CD4-positive, alpha-beta memory T cell (primary cell): Measurements from ENCODE around the gene COL4A1. TPM values are rescaled to one million over a fixed set of nuclear protein-coding genes. Genes with fewer than 3 reads are reported as not detected.

Experiments used
- CTCF ChIA-PET: fragments of 350-600 bp; sonication (Branson Sonifier 250); formaldehyde crosslinking; loops from one replicate; lab custom pipeline; 2021; ENCODE audit warnings: inconsistent platforms; ENCODE audit not compliant: partially characterized antibody; lab: Charles Lee
- POLR2A ChIA-PET: fragments of 350-600 bp; sonication (Branson Sonifier 250); formaldehyde crosslinking; loops from one replicate; lab custom pipeline; 2021; ENCODE audit not compliant: partially characterized antibody; lab: Charles Lee
- DNase-seq, 5 donors: peaks; one replicate each; pipeline versions ENCODE4 v3.0.0 to v3.0.0-alpha.2; 2020 to 2022; ENCODE audit warnings: mixed read lengths in 1 of 5
- H3K27ac ChIP-seq: one replicate; pipeline ENCODE4 v1.7.0; 2013; ENCODE audit warnings: low read depth, low read length
- H3K27me3 ChIP-seq: 2 replicates; pipeline ENCODE4 v1.7.0; 2013; ENCODE audit warnings: mild to moderate bottlenecking, low read length, moderate library complexity; ENCODE audit not compliant: insufficient read depth
- H3K36me3 ChIP-seq: 2 replicates; pipeline ENCODE4 v1.7.0; 2013; ENCODE audit warnings: mild to moderate bottlenecking, low read length, moderate library complexity; ENCODE audit not compliant: insufficient read depth
- H3K4me1 ChIP-seq: 2 replicates; pipeline ENCODE4 v1.7.0; 2013; ENCODE audit warnings: mild to moderate bottlenecking, low read length, moderate library complexity; ENCODE audit not compliant: insufficient read depth
- H3K4me3 ChIP-seq, 2 donors: one replicate each; pipeline ENCODE4 v1.7.0; 2013; ENCODE audit warnings: low read length in 2 of 2, mild to moderate bottlenecking in 1 of 2
- H3K9me3 ChIP-seq, 2 donors: one replicate each; pipeline ENCODE4 v1.7.0; 2013; ENCODE audit warnings: low read length in 2 of 2, control low read depth in 1 of 2; ENCODE audit not compliant: control insufficient read depth in 1 of 2
- H3K27ac Mint-ChIP-seq, 7 donors: one replicate each; pipeline ENCODE4 v1.8.0; 2020 to 2021; ENCODE audit warnings: mixed read lengths in 7 of 7, mild to moderate bottlenecking in 6 of 7, inconsistent platforms in 3 of 7, moderate library complexity in 3 of 7
- H3K27me3 Mint-ChIP-seq, 2 donors: one replicate each; pipeline ENCODE4 v1.8.0; 2020 to 2021; ENCODE audit warnings: mixed read lengths in 2 of 2
- H3K36me3 Mint-ChIP-seq, 2 donors: one replicate each; pipeline ENCODE4 v1.8.0; 2020 to 2021; ENCODE audit warnings: mixed read lengths in 2 of 2, inconsistent platforms in 1 of 2, mild to moderate bottlenecking in 1 of 2
- H3K4me1 Mint-ChIP-seq, 4 donors: one replicate each; pipeline ENCODE4 v1.8.0; 2020 to 2021; ENCODE audit warnings: mixed read lengths in 4 of 4, mild to moderate bottlenecking in 1 of 4
- H3K4me3 Mint-ChIP-seq, 8 donors: one replicate each; pipeline ENCODE4 v1.8.0; 2020 to 2021; ENCODE audit warnings: mixed read lengths in 8 of 8, mild to moderate bottlenecking in 7 of 8, moderate library complexity in 6 of 8, inconsistent platforms in 3 of 8
- H3K9me3 Mint-ChIP-seq, 8 donors: one replicate each; pipeline ENCODE4 v1.8.0; 2020 to 2021; ENCODE audit warnings: mixed read lengths in 8 of 8, mild to moderate bottlenecking in 5 of 8, inconsistent platforms in 3 of 8, moderate library complexity in 1 of 8
- intact Hi-C: fragments of 100-400 bp; cut with micrococcal nuclease; formaldehyde crosslinking; loops from one replicate; pipeline ENCODE4 v1.15.1; 2023
- polyA plus RNA-seq, 2 donors: library from polyadenylated mRNA; unstranded; fragments of 300-500 nt; fragmentation: Illumina TruSeq; gene quantifications; one replicate each; pipeline ENCODE4 v1.2.3, GENCODE V29; 2021
- total RNA-seq, 2 experiments: library from RNA; stranded (reverse); gene quantifications; one replicate each; pipeline ENCODE4 v1.2.3, GENCODE V29; 2021

COL4A1 gene
- total and polyA plus RNA-seq, 4 experiments from 2014 or later, result not detected

DNA sequence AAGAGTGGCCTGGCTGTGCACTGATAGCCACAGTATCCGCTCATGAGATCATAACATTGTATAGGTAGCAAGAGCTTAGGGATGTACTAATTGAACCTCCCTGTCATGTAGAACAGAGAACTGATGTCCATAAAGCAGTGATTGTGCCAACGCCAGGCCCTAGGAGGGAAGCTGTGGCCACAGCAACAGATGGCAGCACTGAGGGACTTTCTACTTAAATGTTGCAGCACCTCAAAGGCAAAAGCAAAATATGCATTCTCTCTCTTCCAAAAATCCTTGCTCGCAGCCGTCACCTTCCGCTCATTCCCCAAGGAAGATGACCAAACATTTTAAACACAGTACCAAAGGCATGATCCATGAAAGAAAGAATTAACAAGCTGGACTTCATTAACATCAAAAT is 32.3 kb downstream of the COL4A1 start:
- H3K4me3 Mint-ChIP-seq, result no peak overlapping the region
- POLR2A ChIA-PET, result interaction anchor here (0.6 kb wide), 1 partner anchor 21 kb away, joined by 3 read pairs; no protein-coding TSS in a partner anchor

DNA sequence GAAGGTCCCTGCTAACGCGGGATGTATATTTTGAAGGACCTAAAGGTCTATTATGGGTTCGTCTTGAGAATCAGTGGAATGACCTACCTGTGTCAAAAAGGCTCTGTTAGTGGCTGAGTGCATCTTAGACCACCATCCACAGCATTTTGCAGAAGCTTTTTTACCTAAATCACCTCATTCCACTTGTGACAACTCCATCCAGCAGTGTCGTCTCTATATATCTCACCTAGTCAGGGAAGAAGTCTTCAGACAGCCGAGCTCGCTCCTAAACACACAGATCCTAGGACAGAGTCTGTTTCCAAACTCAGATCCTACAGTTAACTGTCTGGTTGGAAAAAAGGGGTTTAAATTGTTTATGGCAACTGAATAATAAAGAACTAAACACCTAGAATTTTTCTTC is 33.7 kb downstream of the COL4A1 start:
- Histone ChIP-seq H3K9me3 (no peaks in the 10 kb centered on the region), H3K4me1 (no peaks in the 10 kb centered on the region), H3K36me3 (no peaks in the 10 kb centered on the region), H3K4me3 (no peak overlapping the region), H3K27ac (no peak overlapping the region), H3K27me3 (no peaks in the 10 kb centered on the region)
- H3K9me3 Mint-ChIP-seq, result no peaks in the 10 kb centered on the region
- H3K27ac Mint-ChIP-seq, result no peak overlapping the region
- H3K27me3 Mint-ChIP-seq, result peaks cover 4 to 5% of the 10 kb centered on the region in 2 donors
- H3K36me3 Mint-ChIP-seq, result no peaks in the 10 kb centered on the region
- no peaks in the 10 kb centered on the region for H3K4me1 Mint-ChIP-seq
- DNase-seq, result no peak
- intact Hi-C loops, result no loop called here
- POLR2A ChIA-PET, result no interaction called here
- CTCF ChIA-PET, result no interaction called here
- H3K4me3 Mint-ChIP-seq, result no peak overlapping the region

More for the DNA sequence above, 32.3 kb downstream of the COL4A1 start:
- no peaks in the 10 kb centered on the region for H3K9me3 ChIP-seq
- no peak overlapping the region for H3K27ac Mint-ChIP-seq
- CTCF ChIA-PET, result no interaction called here
- H3K36me3 Mint-ChIP-seq, result no peaks in the 10 kb centered on the region
- no peak for DNase-seq
- no peak overlapping the region for H3K27ac ChIP-seq
- H3K4me1 ChIP-seq, result no peaks in the 10 kb centered on the region
- H3K9me3 Mint-ChIP-seq, result no peaks in the 10 kb centered on the region
- H3K36me3 ChIP-seq, result no peaks in the 10 kb centered on the region
- peaks cover 5 to 9% of the 10 kb centered on the region in 2 donors for H3K27me3 Mint-ChIP-seq
- no peak overlapping the region for H3K4me3 ChIP-seq
- no peaks in the 10 kb centered on the region for H3K4me1 Mint-ChIP-seq
- no peaks in the 10 kb centered on the region for H3K27me3 ChIP-seq
- intact Hi-C loops, result no loop called here

DNA sequence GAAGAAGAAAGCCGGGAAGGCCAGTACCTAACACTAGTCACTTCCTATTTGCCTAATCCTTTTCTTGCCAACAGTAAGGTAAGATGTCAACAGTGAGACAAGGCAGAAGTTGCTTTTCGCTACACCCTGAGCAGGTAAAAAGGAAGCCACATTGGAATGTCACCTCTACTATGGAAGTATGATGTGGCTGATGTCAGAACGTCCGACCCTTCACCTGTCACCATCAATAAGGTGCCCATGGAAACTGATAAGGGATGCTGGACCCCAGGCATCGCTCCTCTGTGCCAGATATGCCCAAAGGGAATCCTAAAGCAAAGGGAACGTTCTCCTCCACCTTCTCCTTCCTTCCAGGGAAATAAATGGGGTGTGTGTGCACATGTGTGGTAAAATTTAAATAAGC is 34.3 kb downstream of the COL4A1 start:
- ChIA-PET CTCF (no interaction called here), POLR2A (no interaction called here)
- intact Hi-C loops, result no loop called here

DNA sequence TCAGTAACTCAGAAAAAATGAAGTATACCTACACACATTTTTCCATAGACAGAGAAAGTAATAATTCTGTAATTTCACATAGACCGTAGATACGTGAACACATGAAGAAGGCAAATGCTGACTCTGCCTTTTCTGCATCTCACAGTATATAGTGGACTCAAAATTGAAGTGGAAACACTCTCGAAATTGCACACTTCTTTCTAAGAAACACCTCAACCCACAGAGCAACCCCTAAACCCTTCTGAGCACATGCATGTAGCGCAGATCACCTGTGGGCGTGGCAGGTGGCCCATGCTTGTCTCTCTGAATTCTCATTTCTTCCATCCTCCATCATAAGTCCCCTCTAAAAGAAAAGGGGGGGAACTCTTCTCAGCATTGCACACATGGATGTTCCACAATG is 34.7 kb downstream of the COL4A1 start:
- POLR2A ChIA-PET, result no interaction called here
- Histone ChIP-seq H3K4me1 (no peaks in the 10 kb centered on the region), H3K27ac (no peak overlapping the region), H3K4me3 (no peak overlapping the region), H3K27me3 (no peaks in the 10 kb centered on the region), H3K9me3 (no peaks in the 10 kb centered on the region), H3K36me3 (no peaks in the 10 kb centered on the region)
- Mint-ChIP-seq H3K4me1 (no peaks in the 10 kb centered on the region), H3K9me3 (no peaks in the 10 kb centered on the region), H3K27me3 (peaks cover 4% of the 10 kb centered on the region in 2 donors), H3K36me3 (no peaks in the 10 kb centered on the region), H3K27ac (no peak overlapping the region), H3K4me3 (no peak overlapping the region)
- DNase-seq, result no peak
- intact Hi-C loops, result no loop called here
- CTCF ChIA-PET, result no interaction called here

More for the DNA sequence above, 34.3 kb downstream of the COL4A1 start:
- no peaks in the 10 kb centered on the region for H3K4me1 ChIP-seq
- no peak overlapping the region for H3K4me3 ChIP-seq
- no peak for DNase-seq
- Mint-ChIP-seq H3K9me3 (no peaks in the 10 kb centered on the region), H3K36me3 (no peaks in the 10 kb centered on the region), H3K4me1 (no peaks in the 10 kb centered on the region), H3K27me3 (peaks cover 4% of the 10 kb centered on the region in 2 donors), H3K4me3 (no peak overlapping the region), H3K27ac (no peak overlapping the region)
- H3K27ac ChIP-seq, result no peak overlapping the region
- H3K9me3 ChIP-seq, result no peaks in the 10 kb centered on the region
- no peaks in the 10 kb centered on the region for H3K36me3 ChIP-seq
- H3K27me3 ChIP-seq, result no peaks in the 10 kb centered on the region

DNA sequence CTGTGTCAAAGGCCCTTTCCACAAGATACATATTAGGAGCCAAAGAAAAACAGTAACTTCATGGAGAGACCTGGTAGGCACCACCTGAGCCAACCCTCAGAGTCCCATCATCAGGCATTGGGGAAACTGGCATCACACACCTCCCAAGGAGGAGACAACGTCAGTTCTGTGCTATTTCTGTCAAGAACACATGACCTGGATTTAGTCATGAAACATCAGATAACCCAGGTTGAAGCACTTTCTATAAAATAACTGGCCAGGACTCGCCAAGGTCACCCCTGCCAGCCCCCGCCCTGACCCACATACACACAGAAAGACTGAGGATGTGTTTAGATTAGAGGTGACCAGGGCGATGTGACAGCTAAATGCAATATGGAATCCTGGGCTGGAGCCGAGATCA is 35.6 kb downstream of the COL4A1 start:
- H3K27ac ChIP-seq, result no peak overlapping the region
- ChIA-PET CTCF (no interaction called here), POLR2A (no interaction called here)
- H3K9me3 ChIP-seq, result no peaks in the 10 kb centered on the region
- intact Hi-C loops, result no loop called here
- no peaks in the 10 kb centered on the region for H3K4me1 ChIP-seq
- no peak overlapping the region for H3K4me3 ChIP-seq
- Mint-ChIP-seq H3K9me3 (no peaks in the 10 kb centered on the region), H3K27ac (no peak overlapping the region), H3K4me1 (no peaks in the 10 kb centered on the region), H3K4me3 (no peak overlapping the region), H3K27me3 (peaks cover 4 to 6% of the 10 kb centered on the region in 2 donors), H3K36me3 (no peaks in the 10 kb centered on the region)
- H3K27me3 ChIP-seq, result no peaks in the 10 kb centered on the region
- no peaks in the 10 kb centered on the region for H3K36me3 ChIP-seq
- DNase-seq, result no peak

DNA sequence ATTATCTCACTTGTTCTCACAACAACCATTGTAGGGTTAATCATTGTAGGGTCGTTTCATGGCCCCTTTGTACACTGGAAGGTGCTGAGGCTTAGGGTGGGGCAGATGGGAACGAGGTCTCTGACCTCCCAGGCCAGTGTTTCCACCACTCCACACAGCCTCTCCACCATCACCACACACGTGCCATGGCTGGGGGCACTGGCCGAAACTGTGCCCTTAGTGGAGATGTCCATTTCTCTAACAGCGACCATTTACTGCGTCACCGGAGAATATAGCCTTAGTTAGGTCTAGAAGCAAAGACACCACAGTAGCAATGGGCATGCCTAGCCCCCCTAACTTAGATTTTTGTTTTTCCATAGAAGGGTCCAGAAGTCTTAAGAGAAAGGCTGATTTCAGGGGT is 36.5 kb downstream of the COL4A1 start:
- no peaks in the 10 kb centered on the region for H3K4me1 Mint-ChIP-seq
- DNase-seq, result no peak
- Histone ChIP-seq H3K4me3 (no peak overlapping the region), H3K27me3 (no peaks in the 10 kb centered on the region), H3K36me3 (no peaks in the 10 kb centered on the region), H3K4me1 (no peaks in the 10 kb centered on the region), H3K9me3 (no peaks in the 10 kb centered on the region), H3K27ac (no peak overlapping the region)
- H3K36me3 Mint-ChIP-seq, result no peaks in the 10 kb centered on the region
- POLR2A ChIA-PET, result no interaction called here
- intact Hi-C loops, result no loop called here
- CTCF ChIA-PET, result no interaction called here
- H3K27ac Mint-ChIP-seq, result no peak overlapping the region
- H3K27me3 Mint-ChIP-seq, result peaks cover 4 to 6% of the 10 kb centered on the region in 2 donors
- no peaks in the 10 kb centered on the region for H3K9me3 Mint-ChIP-seq
- no peak overlapping the region for H3K4me3 Mint-ChIP-seq

DNA sequence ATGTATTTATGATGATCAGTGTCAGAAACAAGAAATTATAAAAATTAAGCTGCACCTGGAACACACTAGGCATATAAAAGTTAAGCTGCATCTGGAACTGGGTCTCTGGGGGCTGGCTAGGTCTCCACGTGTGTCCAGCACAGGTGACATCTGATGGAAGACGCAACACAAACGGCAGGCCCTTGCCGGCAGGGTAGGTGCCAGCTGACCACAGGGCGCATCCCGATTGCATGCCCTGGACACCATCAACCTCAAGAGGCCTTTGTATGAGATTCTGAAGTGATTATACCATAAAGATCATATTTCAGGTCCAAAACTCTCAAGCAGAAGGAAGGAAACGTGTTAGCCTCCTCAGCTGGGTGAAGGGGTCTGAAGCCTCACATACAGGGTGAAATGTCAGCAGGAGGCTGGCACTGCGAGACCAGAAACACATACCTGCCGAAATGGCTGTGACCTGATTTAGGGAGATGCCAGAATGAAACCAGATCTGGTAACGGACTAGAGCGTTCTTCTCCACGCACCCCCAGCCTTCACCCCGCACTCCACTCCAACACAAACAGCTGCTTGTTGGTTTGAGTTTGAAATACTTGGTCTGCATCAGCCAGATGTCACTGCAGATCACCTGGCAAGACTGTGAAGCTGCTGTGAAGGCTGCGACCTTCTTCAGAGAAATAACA is 37.3 kb downstream of the COL4A1 start:
- no peak overlapping the region for H3K27ac Mint-ChIP-seq
- Histone ChIP-seq H3K4me1 (no peaks in the 10 kb centered on the region), H3K27ac (no peak overlapping the region), H3K36me3 (no peaks in the 10 kb centered on the region), H3K27me3 (no peaks in the 10 kb centered on the region), H3K9me3 (no peaks in the 10 kb centered on the region), H3K4me3 (no peak overlapping the region)
- H3K4me1 Mint-ChIP-seq, result no peaks in the 10 kb centered on the region
- no peak overlapping the region for H3K4me3 Mint-ChIP-seq
- H3K9me3 Mint-ChIP-seq, result no peaks in the 10 kb centered on the region
- DNase-seq, result no peak
- ChIA-PET POLR2A (no interaction called here), CTCF (no interaction called here)
- intact Hi-C loops, result no loop called here
- no peaks in the 10 kb centered on the region for H3K36me3 Mint-ChIP-seq
- H3K27me3 Mint-ChIP-seq, result peaks cover 4 to 8% of the 10 kb centered on the region in 2 donors
